GM21576 (cell line): Measurements from ENCODE around the gene NEUROD1.

Source experiments
- ATAC-seq: cut with Tn5 transposase; IDR thresholded peaks from one replicate; pipeline ENCODE4 v1.9.1; 2021; ENCODE audit warnings: mild to moderate bottlenecking, moderate library complexity; ENCODE audit not compliant: unreplicated experiment

Gene NEUROD1

DNA sequence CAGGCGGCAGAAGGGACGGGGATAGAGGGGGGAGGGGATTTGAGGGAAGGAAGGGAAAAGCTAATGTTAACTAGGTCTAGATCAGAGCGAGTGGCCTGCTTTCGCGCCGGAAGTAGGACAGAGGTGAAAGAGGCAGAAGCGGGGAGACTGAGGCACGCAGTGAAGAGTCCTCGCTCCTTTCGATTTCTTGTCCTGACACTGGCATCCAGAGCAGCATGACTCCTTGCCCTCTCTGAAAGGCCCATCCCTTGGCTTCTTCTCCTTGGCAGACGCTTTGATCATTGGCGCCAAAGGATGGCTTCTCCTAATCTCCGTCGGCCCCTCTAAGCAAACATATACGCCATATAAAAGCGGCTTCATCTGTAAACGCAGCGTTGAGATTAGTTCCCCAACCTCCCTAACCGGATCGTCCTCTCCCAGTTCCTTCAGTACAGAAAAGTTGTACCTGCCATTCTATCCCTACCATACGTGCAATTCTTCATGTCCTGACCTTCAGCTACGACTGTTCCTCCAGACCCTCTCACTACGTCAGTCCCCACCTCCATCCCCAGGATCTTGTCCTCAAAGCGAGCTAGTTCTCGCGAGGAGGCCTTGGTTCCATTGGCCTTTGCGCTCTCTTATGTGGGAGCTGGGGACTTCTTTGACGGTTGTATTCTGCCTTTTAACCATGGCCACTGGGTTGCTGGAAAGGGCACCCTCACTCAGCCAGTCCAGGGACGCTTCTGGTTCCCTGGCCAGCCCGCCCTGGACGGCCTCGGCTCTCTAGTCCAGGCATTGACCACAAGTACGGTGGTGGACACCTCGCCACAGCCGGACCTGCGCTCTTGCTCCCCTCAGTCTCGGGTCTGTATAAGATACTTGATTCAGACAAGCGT lies 857 bp upstream of the NEUROD1 start:
- ATAC-seq = no peak

DNA sequence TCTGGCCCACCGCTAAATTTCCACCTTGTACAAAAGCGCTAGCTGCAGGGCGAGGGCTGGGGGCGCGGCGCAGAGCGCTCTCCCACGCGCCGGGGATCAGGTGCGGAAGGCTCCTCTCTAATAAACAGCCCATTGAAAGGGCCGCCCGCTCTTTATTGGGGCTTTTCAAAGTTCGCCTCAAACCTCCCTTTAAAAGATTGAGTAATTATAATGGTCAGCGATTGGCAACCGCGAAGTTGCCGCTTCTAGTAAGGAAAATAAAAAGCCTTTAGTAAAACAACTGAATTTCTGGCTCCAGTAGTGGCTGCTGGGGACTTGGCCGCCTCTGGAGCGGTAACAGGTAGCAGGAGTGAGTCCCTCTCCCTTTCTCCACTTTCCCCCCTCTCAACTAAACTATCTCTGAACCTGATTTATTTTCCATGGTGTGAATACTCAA lies 755 bp downstream of the NEUROD1 start:
- ATAC-seq = no peak

DNA sequence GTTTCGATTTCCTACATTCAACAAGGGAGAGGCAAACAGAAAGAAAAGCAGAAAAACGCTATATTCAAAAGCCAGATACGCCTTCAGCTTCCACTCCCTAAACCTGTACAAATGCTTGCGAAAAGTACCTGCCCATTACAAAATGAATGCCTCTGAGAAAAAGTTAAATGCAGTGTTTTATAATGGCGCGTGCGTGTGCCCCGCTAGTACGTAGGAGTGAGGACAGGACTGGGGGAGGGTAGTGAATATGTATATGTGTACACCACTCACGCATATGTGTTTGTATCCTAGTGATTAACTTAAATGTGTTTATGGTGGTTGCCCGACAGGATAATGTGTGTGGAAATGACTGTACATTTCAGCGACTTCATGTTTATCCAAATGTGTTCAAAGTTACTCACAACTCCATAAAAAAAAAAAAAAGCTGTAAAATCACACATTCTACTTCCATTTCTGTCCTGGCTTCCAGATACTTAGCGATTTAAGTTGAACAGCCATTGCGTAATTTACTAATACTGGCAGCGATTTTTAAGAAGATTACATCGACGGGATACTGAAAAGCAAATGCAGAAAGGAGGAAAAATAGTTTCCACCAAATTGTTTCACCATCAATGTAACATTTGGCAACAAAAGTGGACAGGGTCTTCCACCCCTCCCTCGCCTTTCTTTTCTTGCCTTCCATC lies 1.3 kb downstream of the NEUROD1 start:
- ATAC-seq = no peak

DNA sequence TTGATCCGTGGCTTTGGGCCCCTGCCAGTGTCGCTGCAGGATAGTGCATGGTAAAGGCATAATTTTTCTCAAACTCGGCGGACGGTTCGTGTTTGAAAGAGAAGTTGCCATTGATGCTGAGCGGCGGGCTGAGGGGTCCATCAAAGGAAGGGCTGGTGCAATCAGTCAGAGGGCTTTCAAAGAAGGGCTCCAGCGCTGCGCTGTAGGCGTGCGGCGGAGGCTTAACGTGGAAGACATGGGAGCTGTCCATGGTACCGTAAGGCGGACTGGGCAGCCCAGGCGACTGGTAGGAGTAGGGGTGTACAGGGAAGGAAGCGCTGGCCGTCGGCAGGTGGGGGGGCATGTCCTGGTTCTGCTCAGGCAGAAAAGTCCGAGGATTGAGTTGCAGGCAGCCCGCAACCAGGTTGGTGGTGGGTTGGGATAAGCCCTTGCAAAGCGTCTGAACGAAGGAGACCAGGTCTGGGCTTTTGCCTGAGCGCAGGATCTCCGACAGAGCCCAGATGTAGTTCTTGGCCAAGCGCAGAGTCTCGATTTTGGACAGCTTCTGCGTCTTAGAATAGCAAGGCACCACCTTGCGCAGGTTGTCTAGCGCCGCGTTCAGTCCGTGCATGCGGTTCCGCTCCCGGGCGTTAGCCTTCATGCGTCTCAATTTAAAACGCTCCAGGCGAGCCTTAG lies 2.3 kb downstream of the NEUROD1 start:
- ATAC-seq = no peak

DNA sequence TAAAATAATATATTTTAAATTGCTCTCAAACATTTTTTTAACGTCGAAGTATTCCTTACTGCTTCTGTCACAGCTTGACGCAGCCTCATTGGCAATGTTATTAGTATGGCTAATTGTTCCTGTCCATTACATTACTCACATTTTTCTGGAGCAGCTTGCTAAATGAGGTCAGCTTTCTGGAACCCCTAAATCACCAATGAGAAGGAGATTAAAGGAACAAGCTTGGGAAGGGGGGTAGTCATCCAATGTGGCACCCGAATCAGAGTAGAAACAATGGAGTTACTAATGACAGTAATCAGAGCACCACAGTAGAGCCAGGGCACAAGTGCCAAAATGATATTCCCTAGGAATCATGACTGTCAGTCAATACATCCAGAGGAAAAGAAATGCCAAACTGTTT lies 5.1 kb downstream of the NEUROD1 start:
- ATAC-seq = no peak

DNA sequence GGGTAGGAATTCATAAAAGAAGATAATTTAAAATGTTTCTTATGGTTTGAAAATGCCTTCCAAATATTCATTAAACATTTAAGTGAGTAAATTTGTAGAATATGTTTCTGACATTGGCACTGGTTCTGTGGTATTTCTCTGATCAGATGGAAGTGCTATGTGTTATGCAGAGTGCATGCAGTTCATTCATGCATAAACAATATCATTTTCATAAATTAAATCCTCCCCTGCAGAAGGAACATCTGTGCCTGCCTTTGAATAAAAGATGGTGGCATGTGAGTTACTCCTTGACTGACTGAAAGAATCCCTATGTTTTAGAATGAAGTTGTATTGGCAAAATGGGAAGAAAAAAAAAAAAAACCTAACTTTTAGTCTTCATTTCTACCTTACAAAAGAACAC lies 5.9 kb downstream of the NEUROD1 start:
- no peak for ATAC-seq

DNA sequence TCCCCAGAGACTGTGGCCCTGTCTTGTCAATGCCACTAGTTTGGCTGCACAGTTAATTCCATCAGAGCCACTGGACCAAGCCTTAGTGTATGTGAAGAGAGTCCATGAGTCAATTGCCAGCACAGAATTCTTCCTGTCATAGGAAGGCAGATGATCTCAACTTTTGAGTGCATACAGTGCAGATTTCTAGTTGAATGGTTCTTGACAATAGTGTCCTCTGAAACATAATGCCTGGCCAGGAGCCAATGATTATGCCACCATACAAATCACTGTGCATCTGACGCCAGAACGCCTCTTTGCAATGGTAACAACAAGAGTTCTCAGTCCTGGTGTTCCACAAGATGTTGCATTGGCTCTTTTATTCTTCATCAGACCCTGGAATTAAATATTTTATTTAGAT lies 7.1 kb downstream of the NEUROD1 start:
- ATAC-seq = peak; percentile 18

DNA sequence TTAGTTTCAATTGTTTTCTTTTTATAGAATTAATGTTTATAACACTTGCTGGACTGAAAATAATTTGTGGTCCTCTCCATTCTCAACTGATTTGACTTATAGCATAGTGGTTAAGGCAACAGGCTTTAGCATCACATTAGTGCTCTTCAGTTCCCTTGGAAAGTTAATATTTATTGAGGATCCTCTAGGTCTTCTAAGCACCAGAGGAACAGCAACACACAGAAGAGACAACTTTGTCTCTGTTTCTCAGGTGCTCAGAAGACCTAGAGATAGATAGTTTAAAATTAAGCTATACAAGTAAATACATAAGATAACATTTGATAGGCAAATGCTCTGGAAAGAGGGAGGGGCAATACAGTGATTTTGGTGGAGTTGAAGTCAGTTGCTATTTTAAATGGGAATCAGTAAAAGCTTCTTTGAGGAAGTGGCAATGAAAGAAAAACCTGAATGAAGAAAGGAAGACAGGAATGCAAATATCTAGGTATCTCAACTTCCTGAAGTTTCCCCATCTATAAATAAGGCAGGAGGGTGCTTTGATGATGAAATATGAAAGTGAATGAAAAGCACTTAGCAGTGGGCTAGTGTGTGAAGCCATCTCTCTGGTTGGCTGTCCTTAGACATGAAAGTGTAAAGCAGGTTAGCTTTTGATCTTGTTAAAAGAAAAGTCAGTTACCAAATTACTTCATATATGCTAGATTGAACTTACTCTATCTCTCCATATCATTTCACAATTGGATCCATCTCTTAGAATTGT lies 7.9 kb downstream of the NEUROD1 start:
- ATAC-seq = peak; percentile 94

DNA sequence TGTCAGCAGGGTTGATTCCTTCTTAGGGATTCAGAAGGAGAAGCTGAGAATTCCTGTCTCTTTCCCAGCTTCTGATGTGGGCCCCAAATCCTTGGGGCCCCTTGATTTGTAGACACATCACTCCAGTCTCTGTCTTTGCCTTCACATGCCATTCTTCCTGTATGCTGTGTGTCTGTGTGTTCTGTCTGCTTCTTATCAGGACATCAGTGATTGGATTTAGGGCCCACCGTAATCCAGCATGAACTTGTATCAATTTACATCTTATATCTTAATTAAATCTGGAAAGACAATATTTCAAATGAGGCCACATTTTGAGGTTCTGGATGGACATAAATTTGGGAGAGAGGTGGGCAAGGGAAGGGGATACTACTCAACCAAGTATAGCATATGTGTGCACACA lies 9.7 kb downstream of the NEUROD1 start:
- ATAC-seq = no peak

DNA sequence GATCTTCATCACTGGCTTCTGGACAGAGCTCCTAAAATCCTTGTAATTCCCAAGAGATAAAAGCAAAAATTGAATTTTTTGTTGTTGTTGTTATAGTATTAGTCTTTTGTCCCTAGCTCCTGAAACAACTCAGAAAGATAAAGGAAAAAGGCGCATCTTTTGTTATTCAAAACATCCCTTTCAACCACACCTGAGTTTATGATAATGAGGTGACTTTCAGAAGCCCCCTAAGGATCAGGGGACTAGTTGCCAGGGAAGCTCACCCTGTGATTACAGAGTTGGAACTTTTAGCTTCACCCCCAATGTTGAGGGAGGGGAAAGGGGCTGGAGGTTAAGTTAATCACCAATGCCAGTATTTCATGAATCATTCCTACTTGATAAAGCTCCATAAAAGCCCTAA lies 13.1 kb downstream of the NEUROD1 start:
- no peak for ATAC-seq

DNA sequence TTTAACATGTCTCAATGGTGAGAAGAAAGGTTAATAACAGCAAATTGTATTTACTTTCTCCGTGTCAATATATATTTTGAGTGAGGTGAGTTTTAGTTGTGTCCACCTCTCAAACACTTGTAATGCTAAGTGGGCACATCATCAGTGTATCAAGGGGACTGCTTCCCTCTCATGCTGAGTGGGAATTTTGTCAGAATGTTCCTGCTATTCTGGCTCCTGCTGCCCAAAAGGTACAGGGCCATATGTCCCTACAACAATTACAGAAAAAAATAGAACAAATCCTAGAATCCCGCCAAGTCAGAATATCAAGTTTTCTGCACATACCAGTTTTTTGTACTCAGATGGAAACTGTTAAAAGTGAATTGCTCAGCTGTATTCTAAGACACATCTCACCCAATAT lies 18.0 kb downstream of the NEUROD1 start:
- ATAC-seq = no peak

DNA sequence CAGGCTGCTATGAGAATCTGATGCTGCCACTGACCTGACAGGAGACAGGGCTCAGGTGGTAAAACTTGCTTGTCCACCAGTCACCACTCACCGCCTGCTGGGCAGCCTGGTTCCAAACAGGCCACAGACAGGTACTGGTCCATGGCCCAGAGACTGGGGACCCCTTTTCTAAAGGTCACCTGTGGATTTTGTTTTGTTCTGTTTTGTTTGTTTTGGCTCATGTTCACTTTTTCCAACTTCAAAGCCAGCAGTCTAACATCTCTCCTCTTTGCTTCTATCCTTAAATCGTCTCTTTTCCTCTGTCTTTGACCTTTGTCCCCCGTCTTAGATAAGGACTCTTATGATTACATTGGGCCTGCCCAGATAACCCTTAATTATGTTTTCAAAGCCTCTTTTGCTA lies 20.1 kb downstream of the NEUROD1 start:
- no peak for ATAC-seq

DNA sequence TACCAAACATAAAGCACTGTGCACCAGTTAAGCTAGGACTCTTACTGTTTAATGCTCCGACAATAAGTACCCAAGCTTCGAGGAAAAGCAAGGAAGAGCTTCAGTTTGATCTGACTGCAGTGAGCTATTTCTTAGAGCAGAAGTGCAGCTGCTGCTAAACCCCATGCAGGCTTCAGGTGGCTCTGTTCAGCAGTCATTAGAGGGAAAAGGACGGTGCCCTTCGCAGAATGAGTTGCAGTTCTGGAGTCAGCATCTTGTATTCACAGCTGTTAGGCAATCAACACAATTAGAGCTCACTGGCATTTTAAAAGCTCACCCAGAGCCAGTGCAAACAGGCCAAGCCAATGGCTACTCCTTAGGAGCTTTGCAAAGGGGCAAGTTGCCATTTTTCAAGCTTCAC lies 21.9 kb downstream of the NEUROD1 start:
- ATAC-seq = no peak

DNA sequence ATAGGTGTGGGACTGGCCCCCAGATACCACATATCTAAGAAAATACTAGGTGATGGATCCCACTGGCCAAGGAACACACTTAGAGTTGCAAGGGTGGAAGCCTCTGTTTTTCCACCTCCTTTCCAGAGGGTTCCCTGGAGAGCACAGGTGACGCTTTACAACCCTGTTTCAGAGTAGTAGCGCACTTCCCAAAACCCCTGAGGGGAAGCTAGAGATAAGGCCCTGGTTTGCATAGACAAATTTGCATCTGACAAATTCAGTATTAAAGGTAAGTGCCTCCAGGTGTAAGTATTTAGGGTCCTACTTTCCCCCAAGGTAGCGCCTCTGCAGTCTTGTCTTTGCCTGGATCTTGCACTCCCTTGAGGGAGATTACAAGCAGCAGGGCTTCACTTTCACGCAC lies 22.9 kb downstream of the NEUROD1 start:
- no peak for ATAC-seq

DNA sequence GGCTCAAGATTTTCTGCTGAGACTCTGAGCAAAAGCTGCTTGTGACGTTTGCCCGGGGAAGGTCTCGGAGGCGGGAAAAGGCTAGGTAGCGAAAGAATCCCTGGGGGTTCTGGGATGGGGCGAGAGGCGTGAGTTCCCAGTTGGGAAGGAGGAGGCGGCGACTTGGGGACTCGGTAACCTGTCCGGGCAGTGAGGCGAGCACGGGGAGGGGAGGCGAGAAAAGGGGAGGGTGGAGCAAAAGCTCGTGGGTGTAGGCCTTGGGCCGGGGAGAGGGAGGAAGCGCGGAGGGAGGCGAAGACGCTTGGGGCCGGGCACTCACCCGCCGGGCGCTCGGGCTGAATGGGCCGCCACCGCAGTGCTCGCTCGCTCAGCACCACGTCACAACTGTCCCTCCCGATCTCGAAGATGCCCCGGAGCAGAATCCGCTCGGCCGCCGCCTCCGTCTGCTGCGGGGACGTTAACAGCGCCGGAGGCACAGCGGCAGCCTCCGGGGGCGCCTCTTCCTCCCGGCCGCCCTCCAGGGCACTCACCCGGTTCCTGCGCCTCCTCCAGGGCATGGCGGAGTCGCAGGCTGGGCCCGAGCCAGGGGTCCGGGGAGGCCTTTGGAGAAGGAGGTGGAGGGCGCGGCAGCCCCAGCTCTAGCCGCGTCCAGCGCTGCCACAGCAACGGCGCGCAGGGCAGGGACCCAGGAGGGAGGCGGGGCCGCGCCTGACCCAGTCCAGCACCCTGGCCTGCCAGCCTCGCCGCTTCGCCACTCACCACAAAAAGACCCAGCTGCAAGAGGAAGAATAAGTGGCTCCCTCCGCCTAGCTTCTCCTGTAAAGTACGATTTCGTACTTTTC lies 23.6 kb downstream of the NEUROD1 start, which contains the start of gene CERKL:
TSS of gene CERKL (minus strand) at position 656 of the 842 bp plus-strand sequence. CDS start at position 557, 99 bp downstream.
- peak; percentile 70 for ATAC-seq

DNA sequence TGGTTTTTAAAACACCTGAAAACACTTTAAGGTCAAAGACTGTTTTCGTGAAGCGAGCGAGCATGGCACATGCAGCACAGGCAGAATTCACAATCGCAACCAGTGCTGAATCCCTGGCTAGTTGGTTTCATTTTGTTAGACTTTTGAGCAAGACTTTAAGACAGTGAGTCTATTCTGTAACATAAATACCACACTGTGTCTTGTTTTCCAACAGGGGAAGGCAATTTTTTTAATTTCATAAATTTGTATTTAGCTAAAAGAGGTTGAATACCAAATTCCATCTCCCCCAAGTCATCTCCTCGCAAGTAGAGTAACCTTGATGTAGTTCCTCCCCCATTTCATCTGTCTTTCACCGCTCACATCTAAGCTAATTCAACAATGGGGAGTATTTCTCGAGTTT lies 24.8 kb downstream of the NEUROD1 start:
- no peak for ATAC-seq

DNA sequence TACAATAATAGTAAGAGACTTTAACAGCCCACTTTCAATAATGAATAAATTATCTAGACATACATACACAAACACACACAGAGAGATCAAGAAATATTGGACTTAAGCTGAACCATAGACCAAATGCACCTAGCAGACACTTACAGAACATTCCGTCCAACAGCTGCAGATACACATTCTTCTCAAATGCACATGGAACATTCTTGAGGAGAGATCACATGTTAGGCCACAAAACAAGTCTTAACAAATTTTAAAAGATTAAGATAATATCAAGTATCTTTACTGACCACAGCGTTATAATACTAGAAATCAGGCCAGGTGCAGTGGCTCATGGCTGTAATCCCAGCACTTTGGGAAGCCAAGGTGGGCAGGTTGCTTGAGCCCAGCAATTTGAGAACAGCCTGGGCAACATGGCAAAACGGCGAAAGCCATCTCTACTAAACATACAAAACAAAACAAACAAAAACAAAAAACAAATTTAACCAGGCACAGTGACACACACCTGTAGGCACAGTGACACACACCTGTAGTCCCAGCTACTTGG lies 30.8 kb downstream of the NEUROD1 start:
- no peak for ATAC-seq

DNA sequence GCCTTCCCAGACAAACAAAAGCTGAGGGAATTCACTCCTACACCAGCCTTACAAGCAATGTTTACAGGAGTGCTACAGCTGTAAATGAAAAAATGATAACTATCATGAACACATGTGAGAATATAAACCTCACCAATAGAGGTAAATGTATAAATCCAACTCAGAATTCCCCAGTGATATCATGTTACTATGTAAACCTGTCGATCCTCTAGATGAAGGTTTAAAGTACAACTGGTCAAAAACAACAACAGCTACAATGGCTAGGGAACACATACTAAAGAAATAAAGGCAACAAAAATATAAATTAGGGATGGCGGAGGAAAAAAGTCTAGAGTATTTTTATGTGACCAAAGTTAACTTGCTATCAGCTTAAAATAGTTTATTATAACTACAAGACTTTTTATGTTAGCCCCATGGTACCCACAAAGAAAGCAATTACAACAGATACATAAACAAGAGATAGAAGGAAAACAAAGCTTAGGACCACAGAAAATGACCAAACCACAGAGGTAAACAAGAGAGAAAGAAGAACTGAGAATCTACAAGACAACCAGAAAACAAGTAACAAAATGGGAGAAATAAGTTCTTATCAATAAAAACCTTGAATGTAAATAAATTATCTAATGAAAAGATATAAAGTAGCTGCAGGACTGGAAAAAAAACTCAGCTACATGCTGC lies 31.7 kb downstream of the NEUROD1 start:
- ATAC-seq = no peak

DNA sequence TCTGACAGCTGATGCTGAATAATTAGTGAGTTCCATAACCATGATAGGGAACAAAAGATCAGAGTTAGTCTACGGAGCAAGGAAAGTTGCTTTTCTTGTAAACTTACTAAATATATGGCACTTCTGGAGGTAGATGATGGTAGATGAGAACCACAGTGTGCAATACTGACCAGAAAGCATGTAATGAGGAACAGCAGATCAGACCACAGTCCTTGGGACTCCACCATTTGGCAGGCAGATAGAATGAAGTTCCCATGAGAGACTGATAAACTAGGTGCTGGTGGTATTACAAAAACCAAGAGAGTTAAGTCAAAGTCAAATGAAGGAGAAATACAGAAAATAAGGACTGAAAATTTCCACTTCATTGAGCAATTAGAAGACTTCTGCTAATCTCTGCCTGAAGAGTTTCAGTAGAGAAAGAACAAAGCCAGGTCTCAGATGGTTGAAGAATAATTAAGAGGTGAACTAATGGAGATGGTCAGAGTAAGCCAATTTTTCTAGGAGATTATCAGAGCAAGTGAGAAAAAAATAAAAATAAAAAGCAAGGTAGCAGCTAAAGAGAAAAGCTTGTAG lies 33.8 kb downstream of the NEUROD1 start:
- ATAC-seq = no peak
